Muscle of leg (tissue), 16 donors: ENCODE data around the gene C7orf25. TPM values are rescaled to one million over a fixed set of nuclear protein-coding genes. Genes with fewer than 3 reads are reported as not detected.

Experiments
- DNase-seq: peaks from one replicate; pipeline ENCODE4 v3.0.0; 2013
- H3K27ac ChIP-seq: one replicate; pipeline ENCODE4 v1.5.1; 2013; ENCODE audit warnings: mild to moderate bottlenecking, low read length, control low read depth
- H3K27me3 ChIP-seq: one replicate; pipeline ENCODE4 v1.6.1; 2013; ENCODE audit warnings: low read length; ENCODE audit not compliant: control insufficient read depth, insufficient read depth
- H3K36me3 ChIP-seq: one replicate; pipeline ENCODE4 v1.6.1; 2013; ENCODE audit warnings: low read length; ENCODE audit not compliant: control insufficient read depth, insufficient read depth
- H3K4me1 ChIP-seq: one replicate; pipeline ENCODE4 v1.6.1; 2013; ENCODE audit warnings: low read length; ENCODE audit not compliant: control insufficient read depth, insufficient read depth
- H3K4me3 ChIP-seq: one replicate; pipeline ENCODE4 v1.5.1; 2013; ENCODE audit warnings: low read length, control low read depth
- H3K9me3 ChIP-seq: replicated peaks from 2 replicates; pipeline ENCODE4 v1.6.1; 2013; ENCODE audit warnings: low read depth, low read length; ENCODE audit not compliant: control insufficient read depth
- WGBS: methylation state at CpG from one replicate; pipeline ENCODE4 v1.1.5; 2013; ENCODE audit warnings: missing lambda C conversion rate; ENCODE audit not compliant: insufficient coverage; 5-methylcytosine and 5-hydroxymethylcytosine counted together
- long read RNA-seq, 11 donors: transcript quantifications; one replicate each; lab custom pipeline, GENCODE V29; 2026
- polyA plus RNA-seq, 8 donors: library from polyadenylated mRNA; unstranded; fragments of 120-200 nt; gene quantifications; one replicate each; pipeline versions ENCODE4 v1.2.1 to v1.2.3, GENCODE V29; 2013; ENCODE audit warnings: inconsistent platforms in 1 of 8, low replicate concordance in 1 of 8; ENCODE audit not compliant: insufficient read length in 8 of 8, insufficient read depth in 1 of 8
- total RNA-seq: library from RNA; stranded (reverse); fragments of 120-200 nt; gene quantifications from one replicate; pipeline ENCODE4 v1.2.4, GENCODE V29; 2013

C7orf25 gene
- total RNA-seq (2.1 TPM), polyA plus RNA-seq (1 to 10 TPM; 1.2 to 2.2 (median 1.6) TPM)
- long read RNA-seq, donor 1, partial matches to known transcripts = 0 of 2 reads
- long read RNA-seq, donor 1, other reads (novel, unspliced or antisense) = 0 of 2 reads
- long read RNA-seq, donor 2 = 0 reads
- long read RNA-seq, donor 3, transcript C7orf25-201 (2 exons, 2,451 nt) = major isoform, 6 of 6 reads
- long read RNA-seq, donor 3, partial matches to known transcripts = 0 of 6 reads
- long read RNA-seq, donor 3, other reads (novel, unspliced or antisense) = 0 of 6 reads
- long read RNA-seq, donor 4, partial matches to known transcripts = 0 of 2 reads
- long read RNA-seq, donor 4, other reads (novel, unspliced or antisense) = 0 of 2 reads
- long read RNA-seq, donor 5, transcript C7orf25-201 (2 exons, 2,451 nt) = major isoform, 17 of 18 reads
- long read RNA-seq, donor 5, partial matches to known transcripts = 0 of 18 reads
- long read RNA-seq, donor 5, other reads (novel, unspliced or antisense) = 0 of 18 reads
- long read RNA-seq, donor 6, transcript C7orf25-201 (2 exons, 2,451 nt) = major isoform, 10 of 11 reads
- long read RNA-seq, donor 6, partial matches to known transcripts = 0 of 11 reads
- long read RNA-seq, donor 6, other reads (novel, unspliced or antisense) = 0 of 11 reads
- long read RNA-seq, donor 7, transcript C7orf25-201 (2 exons, 2,451 nt) = major isoform, 5 of 7 reads
- long read RNA-seq, donor 7, partial matches to known transcripts = 0 of 7 reads
- long read RNA-seq, donor 7, other reads (novel, unspliced or antisense) = 0 of 7 reads
- long read RNA-seq, donor 8, transcript C7orf25-201 (2 exons, 2,451 nt) = major isoform, 6 of 7 reads
- long read RNA-seq, donor 8, partial matches to known transcripts = 0 of 7 reads
- long read RNA-seq, donor 8, other reads (novel, unspliced or antisense) = 0 of 7 reads
- long read RNA-seq, donor 9, partial matches to known transcripts = 0 of 4 reads
- long read RNA-seq, donor 9, other reads (novel, unspliced or antisense) = 0 of 4 reads
- long read RNA-seq, donor 10, transcript C7orf25-201 (2 exons, 2,451 nt) = major isoform, 9 of 9 reads
- long read RNA-seq, donor 10, partial matches to known transcripts = 0 of 9 reads
- long read RNA-seq, donor 10, other reads (novel, unspliced or antisense) = 0 of 9 reads
- long read RNA-seq, donor 11, transcript C7orf25-201 (2 exons, 2,451 nt) = major isoform, 6 of 7 reads
- long read RNA-seq, donor 11, partial matches to known transcripts = 0 of 7 reads
- long read RNA-seq, donor 11, other reads (novel, unspliced or antisense) = 0 of 7 reads

GRCh38 chr7:42911454-42912447 is at the start of gene C7orf25:
TSS of gene C7orf25 (minus strand) at chr7:42912070. CDS start at chr7:42910900, 1,170 bp downstream.
- Histone ChIP-seq H3K4me1 (peaks cover 9% of the 10 kb centered on the region), H3K36me3 (peaks cover 10% of the 10 kb centered on the region), H3K27me3 (no peaks in the 10 kb centered on the region), H3K4me3 (peak within 1 kb of the TSS; percentile 65), H3K9me3 (no peaks in the 10 kb centered on the region), H3K27ac (peak within 1 kb of the TSS; percentile 60)
- peak; percentile 97 for DNase-seq
- under 1% methylated on average over 94 of the region's 95 CpGs for WGBS

- Histone ChIP-seq H3K27me3 (no peaks in the 10 kb centered on the region), H3K4me3 (no peak overlapping the region), H3K9me3 (no peaks in the 10 kb centered on the region), H3K36me3 (no peaks in the 10 kb centered on the region), H3K27ac (no peak overlapping the region), H3K4me1 (no peaks in the 10 kb centered on the region)
- WGBS = 29% methylated on average over 2 of the region's 2 CpGs
- DNase-seq = no peak
These were observed 49.3 kb upstream of the C7orf25 start for GRCh38 chr7:42961170-42961569.

GRCh38 chr7:42960762-42961161 is 48.9 kb upstream of the C7orf25 start:
- WGBS = 50% methylated on average over 1 of the region's 2 CpGs
- no peak for DNase-seq
- no peaks in the 10 kb centered on the region for H3K9me3 ChIP-seq

GRCh38 chr7:42959549-42959948 is 47.7 kb upstream of the C7orf25 start:
- no CpG with 5 or more reads among the region's 2 CpGs for WGBS
- Histone ChIP-seq H3K27me3 (no peaks in the 10 kb centered on the region), H3K4me3 (no peak overlapping the region), H3K36me3 (no peaks in the 10 kb centered on the region), H3K4me1 (no peaks in the 10 kb centered on the region), H3K27ac (no peak overlapping the region), H3K9me3 (no peaks in the 10 kb centered on the region)
- no peak for DNase-seq

More at GRCh38 chr7:42960762-42961161, 48.9 kb upstream of the C7orf25 start:
- H3K4me1 ChIP-seq = no peaks in the 10 kb centered on the region
- H3K4me3 ChIP-seq = no peak overlapping the region
- H3K27me3 ChIP-seq = no peaks in the 10 kb centered on the region
- H3K27ac ChIP-seq = no peak overlapping the region
- H3K36me3 ChIP-seq = no peaks in the 10 kb centered on the region

- Histone ChIP-seq H3K9me3 (no peaks in the 10 kb centered on the region), H3K36me3 (no peaks in the 10 kb centered on the region), H3K4me3 (no peak overlapping the region), H3K27me3 (no peaks in the 10 kb centered on the region), H3K27ac (no peak overlapping the region), H3K4me1 (no peaks in the 10 kb centered on the region)
- no peak for DNase-seq
These were observed 44.2 kb upstream of the C7orf25 start for GRCh38 chr7:42956062-42956461.

GRCh38 chr7:42953994-42954393 is 42.1 kb upstream of the C7orf25 start:
- Histone ChIP-seq H3K27ac (no peak overlapping the region), H3K4me1 (no peaks in the 10 kb centered on the region), H3K9me3 (no peaks in the 10 kb centered on the region), H3K4me3 (no peak overlapping the region), H3K27me3 (no peaks in the 10 kb centered on the region), H3K36me3 (no peaks in the 10 kb centered on the region)
- WGBS = 83% methylated on average over 2 of the region's 4 CpGs
- no peak for DNase-seq

GRCh38 chr7:42952328-42952727 is 40.5 kb upstream of the C7orf25 start:
- no peak for DNase-seq
- Histone ChIP-seq H3K4me1 (no peaks in the 10 kb centered on the region), H3K27me3 (no peaks in the 10 kb centered on the region), H3K36me3 (no peaks in the 10 kb centered on the region), H3K4me3 (no peak overlapping the region), H3K9me3 (no peaks in the 10 kb centered on the region), H3K27ac (no peak overlapping the region)
- WGBS = 63% methylated on average over 2 of the region's 4 CpGs

GRCh38 chr7:42950417-42950816 is 38.5 kb upstream of the C7orf25 start:
- DNase-seq = no peak
- WGBS = 33% methylated on average over 2 of the region's 3 CpGs
- H3K27ac ChIP-seq = no peak overlapping the region
- H3K27me3 ChIP-seq = no peaks in the 10 kb centered on the region
- no peaks in the 10 kb centered on the region for H3K4me1 ChIP-seq
- H3K36me3 ChIP-seq = no peaks in the 10 kb centered on the region
- no peak overlapping the region for H3K4me3 ChIP-seq
- no peaks in the 10 kb centered on the region for H3K9me3 ChIP-seq

- Histone ChIP-seq H3K36me3 (no peaks in the 10 kb centered on the region), H3K4me3 (no peak overlapping the region), H3K27ac (no peak overlapping the region), H3K9me3 (no peaks in the 10 kb centered on the region), H3K27me3 (no peaks in the 10 kb centered on the region), H3K4me1 (no peaks in the 10 kb centered on the region)
- no CpG with 5 or more reads among the region's 2 CpGs for WGBS
- DNase-seq = no peak
These were observed 35.7 kb upstream of the C7orf25 start for GRCh38 chr7:42947521-42947920.
